ENCODE results near the gene ATP6AP1.
A peak's percentile ranks its signal among the peaks of the same experiment; 100 is the strongest.

The ATP6AP1 gene

GRCh38 chrX:154426916-154427770, 1.3 kb upstream of the ATP6AP1 start:
- Histone ChIP-seq H3K27ac (ENCODE audit: low read length, poor library complexity, severe bottlenecking) (peak overlapping the region; percentile 57), H3K4me3 (ENCODE audit: insufficient read depth in 1 of 2, low read depth in 1 of 2, low read length in 2 of 2) (no peak overlapping the region), H2BK5ac (ENCODE audit: low read depth, low read length, poor library complexity, severe bottlenecking) (no peak overlapping the region), H4K8ac (ENCODE audit: low read length) (no peak overlapping the region), H3K4me2 (ENCODE audit: low read length, poor library complexity, severe bottlenecking) (peak overlapping the region; percentile 29), H2BK12ac (ENCODE audit: low read length in 2 of 2) (no peak overlapping the region), H2BK15ac (ENCODE audit: low read depth, poor library complexity, severe bottlenecking) (no peak overlapping the region), H4K91ac (ENCODE audit: low read length) (no peak overlapping the region), H2AFZ (ENCODE audit: low read depth, low read length) (no peak overlapping the region), H3K18ac (ENCODE audit: low read depth in 1 of 2, low read length in 2 of 2) (no peak overlapping the region), H3K36me3 (ENCODE audit: control insufficient read depth in 1 of 2, insufficient read depth in 2 of 2, low read depth in 1 of 2, low read length in 2 of 2) (peaks cover 14 to 16% of the 10 kb centered on the region in 2 experiments), H2AK5ac (ENCODE audit: low read length, severe bottlenecking) (no peak overlapping the region), H3K9ac (ENCODE audit: low read length) (no peak overlapping the region), H3K9me3 (ENCODE audit: control insufficient read depth, low read length) (no peaks in the 10 kb centered on the region), H3K27me3 (ENCODE audit: control insufficient read depth in 1 of 2, insufficient read depth in 1 of 2, low read length in 2 of 2) (peaks cover 0 to 3% of the 10 kb centered on the region in 2 experiments), H3K23ac (ENCODE audit: low read length in 2 of 2) (no peak overlapping the region), H3K4me1 (ENCODE audit: control insufficient read depth, insufficient read depth, low read depth, low read length) (peaks cover 16% of the 10 kb centered on the region), H2BK120ac (ENCODE audit: low read depth, low read length) (no peak overlapping the region), H3K4ac (ENCODE audit: low read depth in 1 of 2, low read length in 2 of 2) (no peak overlapping the region), H3K79me1 (replicated peaks; ENCODE audit: low read length, poor library complexity, severe bottlenecking) (peaks cover 5% of the 10 kb centered on the region), H3K14ac (ENCODE audit: low read length in 2 of 2) (no peak overlapping the region)
- no peak for DNase-seq
- 98% methylated on average over 10 of the region's 13 CpGs for WGBS

- Histone ChIP-seq H2BK5ac (ENCODE audit: low read depth, low read length, poor library complexity, severe bottlenecking) (no peak overlapping the region), H2AFZ (ENCODE audit: low read depth, low read length) (no peak overlapping the region), H2BK120ac (ENCODE audit: low read depth, low read length) (no peak overlapping the region), H3K79me1 (replicated peaks; ENCODE audit: low read length, poor library complexity, severe bottlenecking) (peaks cover 8% of the 10 kb centered on the region), H4K8ac (ENCODE audit: low read length) (no peak overlapping the region), H3K4ac (ENCODE audit: low read depth in 1 of 2, low read length in 2 of 2) (no peak overlapping the region), H3K23ac (ENCODE audit: low read length in 2 of 2) (no peak overlapping the region), H3K4me1 (ENCODE audit: control insufficient read depth, insufficient read depth, low read depth, low read length) (peaks cover 25% of the 10 kb centered on the region), H3K9ac (ENCODE audit: low read length) (peak overlapping the region; percentile 83), H4K91ac (ENCODE audit: low read length) (no peak overlapping the region), H3K27me3 (ENCODE audit: control insufficient read depth in 1 of 2, insufficient read depth in 1 of 2, low read length in 2 of 2) (peaks cover 0 to 3% of the 10 kb centered on the region in 2 experiments), H3K27ac (ENCODE audit: low read length, poor library complexity, severe bottlenecking) (no peak overlapping the region), H3K36me3 (ENCODE audit: control insufficient read depth in 1 of 2, insufficient read depth in 2 of 2, low read depth in 1 of 2, low read length in 2 of 2) (peaks cover 29 to 39% of the 10 kb centered on the region in 2 experiments), H3K4me3 (ENCODE audit: insufficient read depth in 1 of 2, low read depth in 1 of 2, low read length in 2 of 2) (peak overlapping the region in 1 of 2 experiments; percentile 78), H2BK15ac (ENCODE audit: low read depth, poor library complexity, severe bottlenecking) (no peak overlapping the region), H2BK12ac (ENCODE audit: low read length in 2 of 2) (no peak overlapping the region), H3K9me3 (ENCODE audit: control insufficient read depth, low read length) (no peaks in the 10 kb centered on the region), H2AK5ac (ENCODE audit: low read length, severe bottlenecking) (no peak overlapping the region), H3K4me2 (ENCODE audit: low read length, poor library complexity, severe bottlenecking) (peak overlapping the region; percentile 13), H3K18ac (ENCODE audit: low read depth in 1 of 2, low read length in 2 of 2) (no peak overlapping the region), H3K14ac (ENCODE audit: low read length in 2 of 2) (no peak overlapping the region)
- 100% methylated on average over 2 of the region's 2 CpGs for WGBS
- DNase-seq = no peak
Observed at GRCh38 chrX:154429711-154430110, 1.2 kb downstream of the ATP6AP1 start.

- H3K36me3 ChIP-seq (ENCODE audit: control insufficient read depth in 1 of 2, insufficient read depth in 2 of 2, low read depth in 1 of 2, low read length in 2 of 2) = peaks cover 37 to 47% of the 10 kb centered on the region in 2 experiments
- H3K27me3 ChIP-seq (ENCODE audit: control insufficient read depth in 1 of 2, insufficient read depth in 1 of 2, low read length in 2 of 2) = peaks cover 0 to 3% of the 10 kb centered on the region in 2 experiments
- 69% methylated on average over 6 of the region's 6 CpGs for WGBS
Observed at GRCh38 chrX:154430479-154430878, 2.0 kb downstream of the ATP6AP1 start.

GRCh38 chrX:154430916-154431315, 2.4 kb downstream of the ATP6AP1 start:
- H2BK15ac ChIP-seq (ENCODE audit: low read depth, poor library complexity, severe bottlenecking) = no peak overlapping the region
- no peak overlapping the region for H3K4ac ChIP-seq (ENCODE audit: low read depth in 1 of 2, low read length in 2 of 2)
- peak overlapping the region in 1 of 2 experiments; percentile 13 for H3K4me3 ChIP-seq (ENCODE audit: insufficient read depth in 1 of 2, low read depth in 1 of 2, low read length in 2 of 2)
- no peak overlapping the region for H4K8ac ChIP-seq (ENCODE audit: low read length)
- no peak overlapping the region for H2BK120ac ChIP-seq (ENCODE audit: low read depth, low read length)
- H2BK5ac ChIP-seq (ENCODE audit: low read depth, low read length, poor library complexity, severe bottlenecking) = no peak overlapping the region
- DNase-seq = no peak
- H3K4me2 ChIP-seq (ENCODE audit: low read length, poor library complexity, severe bottlenecking) = no peak overlapping the region
- peaks cover 25% of the 10 kb centered on the region for H3K4me1 ChIP-seq (ENCODE audit: control insufficient read depth, insufficient read depth, low read depth, low read length)
- H2AK5ac ChIP-seq (ENCODE audit: low read length, severe bottlenecking) = no peak overlapping the region
- H3K9me3 ChIP-seq (ENCODE audit: control insufficient read depth, low read length) = no peaks in the 10 kb centered on the region
- H3K79me1 ChIP-seq (replicated peaks; ENCODE audit: low read length, poor library complexity, severe bottlenecking) = peaks cover 10% of the 10 kb centered on the region
- no peak overlapping the region for H3K9ac ChIP-seq (ENCODE audit: low read length)
- H3K18ac ChIP-seq (ENCODE audit: low read depth in 1 of 2, low read length in 2 of 2) = no peak overlapping the region
- H2BK12ac ChIP-seq (ENCODE audit: low read length in 2 of 2) = no peak overlapping the region
- H3K36me3 ChIP-seq (ENCODE audit: control insufficient read depth in 1 of 2, insufficient read depth in 2 of 2, low read depth in 1 of 2, low read length in 2 of 2) = peaks cover 41 to 51% of the 10 kb centered on the region in 2 experiments
- H4K91ac ChIP-seq (ENCODE audit: low read length) = no peak overlapping the region
- H3K27me3 ChIP-seq (ENCODE audit: control insufficient read depth in 1 of 2, insufficient read depth in 1 of 2, low read length in 2 of 2) = peaks cover 0 to 3% of the 10 kb centered on the region in 2 experiments
- WGBS = 84% methylated on average over 7 of the region's 7 CpGs
- no peak overlapping the region for H3K14ac ChIP-seq (ENCODE audit: low read length in 2 of 2)
- no peak overlapping the region for H2AFZ ChIP-seq (ENCODE audit: low read depth, low read length)
- H3K27ac ChIP-seq (ENCODE audit: low read length, poor library complexity, severe bottlenecking) = no peak overlapping the region
- peak overlapping the region in 1 of 2 experiments; percentile 50 for H3K23ac ChIP-seq (ENCODE audit: low read length in 2 of 2)

More at GRCh38 chrX:154430479-154430878, 2.0 kb downstream of the ATP6AP1 start:
- Histone ChIP-seq H4K91ac (ENCODE audit: low read length) (no peak overlapping the region), H2BK5ac (ENCODE audit: low read depth, low read length, poor library complexity, severe bottlenecking) (no peak overlapping the region), H3K4me2 (ENCODE audit: low read length, poor library complexity, severe bottlenecking) (no peak overlapping the region), H3K4me1 (ENCODE audit: control insufficient read depth, insufficient read depth, low read depth, low read length) (peaks cover 25% of the 10 kb centered on the region), H3K27ac (ENCODE audit: low read length, poor library complexity, severe bottlenecking) (no peak overlapping the region), H2BK120ac (ENCODE audit: low read depth, low read length) (no peak overlapping the region), H3K4ac (ENCODE audit: low read depth in 1 of 2, low read length in 2 of 2) (no peak overlapping the region), H3K79me1 (replicated peaks; ENCODE audit: low read length, poor library complexity, severe bottlenecking) (peaks cover 10% of the 10 kb centered on the region), H3K9ac (ENCODE audit: low read length) (no peak overlapping the region), H3K14ac (ENCODE audit: low read length in 2 of 2) (peak overlapping the region in 1 of 2 experiments; percentile 48), H4K8ac (ENCODE audit: low read length) (no peak overlapping the region), H3K18ac (ENCODE audit: low read depth in 1 of 2, low read length in 2 of 2) (no peak overlapping the region), H2BK15ac (ENCODE audit: low read depth, poor library complexity, severe bottlenecking) (no peak overlapping the region), H3K4me3 (ENCODE audit: insufficient read depth in 1 of 2, low read depth in 1 of 2, low read length in 2 of 2) (peak overlapping the region in 1 of 2 experiments; percentile 13), H3K23ac (ENCODE audit: low read length in 2 of 2) (peak overlapping the region in 1 of 2 experiments; percentile 50), H2AK5ac (ENCODE audit: low read length, severe bottlenecking) (no peak overlapping the region), H3K9me3 (ENCODE audit: control insufficient read depth, low read length) (no peaks in the 10 kb centered on the region), H2BK12ac (ENCODE audit: low read length in 2 of 2) (no peak overlapping the region), H2AFZ (ENCODE audit: low read depth, low read length) (no peak overlapping the region)
- DNase-seq = no peak

Data from mesenchymal stem cell (in vitro differentiated cells and primary cell).